HepG2 (cell line): ENCODE results near the gene USP2. TPM values are rescaled to one million over a fixed set of nuclear protein-coding genes. Genes with fewer than 3 reads are reported as not detected.
A peak's percentile ranks its signal among the peaks of the same experiment; 100 is the strongest.

Experiments
- BORCS8-MEF2B ChIP-seq: sonication (generic); formaldehyde crosslinking; IDR thresholded peaks from 2 replicates; pipeline ENCODE4 v1.8.0; 2022; ENCODE audit warnings: mild to moderate bottlenecking, missing genetic modification reagents
- CHD2 ChIP-seq: IDR thresholded peaks from 2 replicates; pipeline ENCODE4 v1.6.1; 2011; ENCODE audit warnings: low read depth, low read length, improper control_type of control experiment
- GABPB1 ChIP-seq: IDR thresholded peaks from 2 replicates; pipeline ENCODE4 v1.6.1; 2016; ENCODE audit warnings: mild to moderate bottlenecking, missing genetic modification reagents, moderate library complexity, missing compliant biosample characterization
- GATAD2A ChIP-seq: IDR thresholded peaks from 2 replicates; pipeline ENCODE4 v1.6.1; 2016
- GPN1 ChIP-seq: sonication (generic); formaldehyde crosslinking; IDR thresholded peaks from 2 replicates; pipeline ENCODE4 v1.5.1; 2020; ENCODE audit warnings: missing genetic modification reagents, borderline replicate concordance
- KDM2A ChIP-seq: sonication (generic); formaldehyde crosslinking; IDR thresholded peaks from 2 replicates; pipeline ENCODE4 v1.4.0; 2020; ENCODE audit warnings: low read depth, missing genetic modification reagents, borderline replicate concordance
- MAFF ChIP-seq: IDR thresholded peaks from 2 replicates; pipeline ENCODE4 v1.6.1; 2011; ENCODE audit warnings: low read depth, low read length, improper control_type of control experiment
- NFE2L1 ChIP-seq: sonication (generic); formaldehyde crosslinking; IDR thresholded peaks from 2 replicates; pipeline ENCODE4 v1.4.0; 2020; ENCODE audit warnings: missing genetic modification reagents, mild to moderate bottlenecking, borderline replicate concordance
- POLR2G ChIP-seq: fragments of 200-400 bp; formaldehyde crosslinking; IDR thresholded peaks from 2 replicates; pipeline ENCODE4 v1.6.1; 2018; ENCODE audit warnings: mild to moderate bottlenecking, low read depth, low read length, moderate library complexity
- TSC22D2 ChIP-seq: sonication (generic); formaldehyde crosslinking; IDR thresholded peaks from 2 replicates; pipeline ENCODE4 v1.5.1; 2020; ENCODE audit warnings: missing genetic modification reagents, mild to moderate bottlenecking, borderline replicate concordance
- ZKSCAN1 ChIP-seq: fragments of 150-350 bp; IDR thresholded peaks from 2 replicates; pipeline ENCODE4 v1.6.1; 2014; ENCODE audit warnings: low read length
- ZNF451 ChIP-seq: sonication (generic); formaldehyde crosslinking; IDR thresholded peaks from 2 replicates; pipeline ENCODE4 v1.5.0; 2020; ENCODE audit warnings: mild to moderate bottlenecking, missing genetic modification reagents
- ZNF580 ChIP-seq: IDR thresholded peaks from 2 replicates; pipeline ENCODE4 v1.6.1; 2016; ENCODE audit warnings: low read depth, borderline replicate concordance
- ZNF691 ChIP-seq: sonication (generic); formaldehyde crosslinking; IDR thresholded peaks from 2 replicates; pipeline ENCODE4 v1.4.0; 2020; ENCODE audit warnings: missing genetic modification reagents, low read depth, mild to moderate bottlenecking, borderline replicate concordance
- ZNF841 ChIP-seq: sonication (generic); formaldehyde crosslinking; IDR thresholded peaks from 2 replicates; pipeline ENCODE4 v1.8.1; 2023; ENCODE audit warnings: missing genetic modification reagents, borderline replicate concordance
- ZSCAN30 ChIP-seq: sonication (generic); formaldehyde crosslinking; IDR thresholded peaks from 2 replicates; pipeline ENCODE4 v1.5.0; 2020; ENCODE audit warnings: mild to moderate bottlenecking, missing genetic modification reagents
- polyA plus RNA-seq, 8 experiments: library from polyadenylated mRNA; depleted of rRNA in 3 of 8; stranded (reverse) in 7 of 8; unstranded in 1 of 8; fragments of >200 nt; fragmentation: Illumina TruSeq in 4 of 8; extraction: Trizol in 4 of 8; gene quantifications; 2 replicates each; pipeline versions ENCODE4 v1.2.1 to v1.2.3, GENCODE V29; 2011 to 2016; ENCODE audit warnings: low read depth in 4 of 8, missing spikeins in 1 of 8, mixed read lengths in 1 of 8; ENCODE audit not compliant: insufficient read depth in 1 of 8
- total RNA-seq, 5 experiments: library from RNA; depleted of rRNA; stranded (reverse); fragments of >200 nt; fragmentation: Illumina TruSeq; extraction: Trizol; gene quantifications; 2 replicates each; pipeline ENCODE4 v1.2.3, GENCODE V29; 2016; ENCODE audit warnings: low read depth in 1 of 5
- TF ChIP-seq, protein P1 (sequence below): conservative IDR thresholded peaks from 2 replicates; pipeline ENCODE4 v1.6.1; 2018; ENCODE audit warnings: missing genetic modification reagents
- TF ChIP-seq, protein P2 (sequence below), 2 experiments: sonication (generic) in 1 of 2; formaldehyde crosslinking in 1 of 2; IDR thresholded peaks; 2 replicates each; pipeline versions ENCODE4 v1.4.0 to v1.6.1; 2016 to 2020; ENCODE audit warnings: borderline replicate concordance in 1 of 2, low read depth in 1 of 2, mild to moderate bottlenecking in 1 of 2, missing genetic modification reagents in 1 of 2
- TF ChIP-seq, protein P3 (sequence below): sonication (generic); formaldehyde crosslinking; IDR thresholded peaks from 2 replicates; pipeline ENCODE4 v1.5.0; 2020; ENCODE audit warnings: mild to moderate bottlenecking, missing genetic modification reagents

Gene USP2
- total and polyA plus RNA-seq, 2 of the 13 experiments (the other 11 are each of a cell fraction or from before 2014, with no cell fraction given), result 2.5 to 6.0 TPM

DNA sequence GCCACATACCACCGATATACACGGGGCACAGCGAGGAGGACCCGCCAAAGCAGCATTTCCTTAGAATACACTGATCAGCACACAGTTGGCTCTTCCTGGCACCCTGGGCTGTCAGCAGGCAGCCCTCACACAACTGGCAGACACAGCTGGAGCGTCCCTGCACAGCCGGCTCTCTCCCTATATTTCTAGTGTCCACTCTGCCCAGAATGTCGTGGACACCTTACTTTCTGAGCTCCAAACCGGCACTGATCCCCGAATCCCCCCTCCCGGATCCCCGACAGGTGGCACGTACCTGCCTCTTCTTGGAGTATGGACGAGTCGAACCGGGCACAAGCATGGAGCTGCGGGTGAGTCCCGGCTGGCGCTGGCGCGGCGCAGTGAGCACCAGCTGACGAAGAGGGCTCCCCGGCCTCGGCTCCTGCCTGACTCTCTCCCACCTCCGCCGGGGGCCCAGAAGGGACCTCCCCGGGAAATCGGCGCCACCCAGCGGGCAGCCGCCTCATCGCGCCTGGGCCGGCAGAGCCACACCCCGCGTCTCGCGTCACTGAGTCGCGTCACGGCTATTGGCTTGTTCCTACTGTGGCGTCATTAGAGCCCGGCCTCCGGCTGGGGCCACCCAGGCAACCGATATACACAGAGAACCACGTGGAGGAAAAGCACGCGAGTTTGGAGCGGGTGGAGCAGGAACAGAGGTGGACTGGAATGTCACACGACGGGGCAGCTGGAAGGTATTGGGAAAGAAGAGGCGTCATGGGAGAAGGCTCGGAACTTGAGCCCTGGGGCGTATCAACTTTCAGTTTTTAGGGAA, at the start of gene USP2 (continued):
- TF ChIP-seq ZNF691 (CRISPR knock-in tag) (no peak), TSC22D2 (CRISPR knock-in tag) (peak; percentile 77; the same call in 1 of the 2 replicates), POLR2G (peak; percentile 65; the same call in 1 of the 2 replicates), GATAD2A (CRISPR knock-in tag) (peak; percentile 57; the same call in 1 of the 2 replicates), ZSCAN30 (CRISPR knock-in tag) (no peak), GPN1 (no peak), ZNF841 (CRISPR knock-in tag) (0 out of 2 replicates have a peak, but pooled peaks have one; percentile 63), BORCS8-MEF2B (CRISPR knock-in tag) (0 out of 2 replicates have a peak, but pooled peaks have one; percentile 73), KDM2A (CRISPR knock-in tag) (peak; percentile 92), GABPB1 (CRISPR knock-in tag) (peak; percentile 85), NFE2L1 (CRISPR knock-in tag) (no peak), ZNF580 (peak; percentile 72; the same call in 1 of the 2 replicates), CHD2 (no peak), MAFF (no peak), ZNF451 (no peak; the same call in 1 of the 2 replicates), ZKSCAN1 (no peak)
- TF ChIP-seq, protein P1, sequence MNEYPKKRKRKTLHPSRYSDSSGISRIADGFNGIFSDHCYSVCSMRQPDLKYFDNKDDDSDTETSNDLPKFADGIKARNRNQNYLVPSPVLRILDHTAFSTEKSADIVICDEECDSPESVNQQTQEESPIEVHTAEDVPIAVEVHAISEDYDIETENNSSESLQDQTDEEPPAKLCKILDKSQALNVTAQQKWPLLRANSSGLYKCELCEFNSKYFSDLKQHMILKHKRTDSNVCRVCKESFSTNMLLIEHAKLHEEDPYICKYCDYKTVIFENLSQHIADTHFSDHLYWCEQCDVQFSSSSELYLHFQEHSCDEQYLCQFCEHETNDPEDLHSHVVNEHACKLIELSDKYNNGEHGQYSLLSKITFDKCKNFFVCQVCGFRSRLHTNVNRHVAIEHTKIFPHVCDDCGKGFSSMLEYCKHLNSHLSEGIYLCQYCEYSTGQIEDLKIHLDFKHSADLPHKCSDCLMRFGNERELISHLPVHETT, result 0 out of 2 replicates have a peak, but pooled peaks have one; percentile 28
- TF ChIP-seq, protein P2, sequence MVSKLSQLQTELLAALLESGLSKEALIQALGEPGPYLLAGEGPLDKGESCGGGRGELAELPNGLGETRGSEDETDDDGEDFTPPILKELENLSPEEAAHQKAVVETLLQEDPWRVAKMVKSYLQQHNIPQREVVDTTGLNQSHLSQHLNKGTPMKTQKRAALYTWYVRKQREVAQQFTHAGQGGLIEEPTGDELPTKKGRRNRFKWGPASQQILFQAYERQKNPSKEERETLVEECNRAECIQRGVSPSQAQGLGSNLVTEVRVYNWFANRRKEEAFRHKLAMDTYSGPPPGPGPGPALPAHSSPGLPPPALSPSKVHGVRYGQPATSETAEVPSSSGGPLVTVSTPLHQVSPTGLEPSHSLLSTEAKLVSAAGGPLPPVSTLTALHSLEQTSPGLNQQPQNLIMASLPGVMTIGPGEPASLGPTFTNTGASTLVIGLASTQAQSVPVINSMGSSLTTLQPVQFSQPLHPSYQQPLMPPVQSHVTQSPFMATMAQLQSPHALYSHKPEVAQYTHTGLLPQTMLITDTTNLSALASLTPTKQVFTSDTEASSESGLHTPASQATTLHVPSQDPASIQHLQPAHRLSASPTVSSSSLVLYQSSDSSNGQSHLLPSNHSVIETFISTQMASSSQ (IDR thresholded peaks at IDR 0.05; ENCODE audit: low read depth), result no peak
- TF ChIP-seq, protein P2 (CRISPR knock-in tag; IDR thresholded peaks at IDR 0.05; ENCODE audit: borderline replicate concordance), result peak; percentile 41; the same call in 1 of the 2 replicates
- TF ChIP-seq, protein P3, sequence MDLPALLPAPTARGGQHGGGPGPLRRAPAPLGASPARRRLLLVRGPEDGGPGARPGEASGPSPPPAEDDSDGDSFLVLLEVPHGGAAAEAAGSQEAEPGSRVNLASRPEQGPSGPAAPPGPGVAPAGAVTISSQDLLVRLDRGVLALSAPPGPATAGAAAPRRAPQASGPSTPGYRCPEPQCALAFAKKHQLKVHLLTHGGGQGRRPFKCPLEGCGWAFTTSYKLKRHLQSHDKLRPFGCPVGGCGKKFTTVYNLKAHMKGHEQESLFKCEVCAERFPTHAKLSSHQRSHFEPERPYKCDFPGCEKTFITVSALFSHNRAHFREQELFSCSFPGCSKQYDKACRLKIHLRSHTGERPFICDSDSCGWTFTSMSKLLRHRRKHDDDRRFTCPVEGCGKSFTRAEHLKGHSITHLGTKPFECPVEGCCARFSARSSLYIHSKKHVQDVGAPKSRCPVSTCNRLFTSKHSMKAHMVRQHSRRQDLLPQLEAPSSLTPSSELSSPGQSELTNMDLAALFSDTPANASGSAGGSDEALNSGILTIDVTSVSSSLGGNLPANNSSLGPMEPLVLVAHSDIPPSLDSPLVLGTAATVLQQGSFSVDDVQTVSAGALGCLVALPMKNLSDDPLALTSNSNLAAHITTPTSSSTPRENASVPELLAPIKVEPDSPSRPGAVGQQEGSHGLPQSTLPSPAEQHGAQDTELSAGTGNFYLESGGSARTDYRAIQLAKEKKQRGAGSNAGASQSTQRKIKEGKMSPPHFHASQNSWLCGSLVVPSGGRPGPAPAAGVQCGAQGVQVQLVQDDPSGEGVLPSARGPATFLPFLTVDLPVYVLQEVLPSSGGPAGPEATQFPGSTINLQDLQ, result 0 out of 2 replicates have a peak, but pooled peaks have one; percentile 28
